CD4-positive, alpha-beta T cell treated with Interleukin-12 subunit alpha and Interleukin-12 subunit beta, for 1 hour (primary cell): ENCODE results near the gene RABEP2.
"Not testable (repeated sequence)": the region's sequence is repeated elsewhere in the genome, so short reads cannot be mapped to it uniquely, and the experiment has no call there.

Source experiments
- DNase-seq: peaks from one replicate; pipeline ENCODE4 v3.0.0-alpha.2; 2020

RABEP2 gene

DNA sequence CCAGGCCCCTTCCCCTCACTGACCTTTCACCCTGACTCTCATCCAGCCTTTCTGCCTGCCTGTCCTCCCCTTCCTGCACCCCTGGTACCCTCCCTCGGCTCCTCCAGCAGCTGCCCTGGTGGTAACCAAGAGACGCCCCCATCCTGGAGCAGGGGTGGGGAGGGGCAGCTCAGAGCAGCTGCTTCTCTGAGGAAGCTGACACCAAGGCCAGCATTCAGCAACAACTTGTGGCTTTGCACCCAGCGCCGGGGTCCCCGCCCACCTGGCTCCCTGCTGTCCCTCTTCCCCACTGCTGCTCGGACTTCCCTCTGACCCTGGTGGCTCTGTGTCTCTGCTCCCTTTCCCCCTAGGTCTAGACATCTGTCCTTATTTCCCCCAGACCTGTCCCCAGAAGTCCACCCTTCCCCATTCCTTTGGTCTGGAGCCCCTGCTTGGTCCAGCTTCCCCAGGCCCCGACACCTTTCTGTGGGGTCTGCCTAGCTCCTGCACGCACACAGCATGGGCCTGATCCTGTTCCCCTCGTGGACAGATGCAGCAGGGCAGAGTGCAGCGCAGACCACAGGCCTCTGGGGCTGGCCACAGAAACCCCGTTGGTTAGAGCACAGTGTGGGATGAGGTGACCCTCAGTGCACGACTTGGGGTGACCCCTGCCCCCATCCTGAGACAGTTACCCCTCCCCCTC lies 47.9 kb downstream of the RABEP2 start:
- no peak for DNase-seq

DNA sequence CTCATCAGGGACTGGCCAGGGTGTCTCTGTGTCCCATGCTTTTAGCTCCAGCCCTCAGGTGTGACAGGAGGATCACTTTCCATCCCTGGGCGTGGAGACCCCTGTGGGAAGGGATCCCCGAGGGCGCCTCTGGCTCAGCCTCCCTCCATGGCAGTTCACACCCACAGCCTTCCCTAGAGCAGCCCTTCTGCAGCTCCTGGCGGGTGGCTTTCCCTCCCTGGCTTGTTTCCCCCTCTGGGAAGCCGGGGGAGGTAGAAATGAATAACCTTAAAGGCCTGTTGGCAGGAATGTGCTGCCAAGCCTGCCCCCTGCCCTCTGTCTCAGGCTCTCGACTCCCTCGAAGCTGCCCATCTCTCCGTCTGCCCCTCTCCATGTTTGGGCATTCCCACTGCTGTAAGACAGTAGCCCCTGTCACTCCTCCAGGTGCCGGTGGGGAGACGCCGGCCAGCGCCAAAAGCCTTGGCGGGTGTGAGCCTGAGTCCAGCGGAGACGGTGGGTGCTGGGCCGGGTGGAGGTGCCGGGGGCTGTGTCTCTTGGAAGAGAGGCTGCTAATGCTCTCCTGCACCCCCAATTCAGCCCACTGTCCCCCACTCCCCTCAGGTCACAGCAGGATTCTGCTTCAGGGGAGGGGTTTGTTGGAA lies 48.9 kb downstream of the RABEP2 start:
- no peak for DNase-seq

DNA sequence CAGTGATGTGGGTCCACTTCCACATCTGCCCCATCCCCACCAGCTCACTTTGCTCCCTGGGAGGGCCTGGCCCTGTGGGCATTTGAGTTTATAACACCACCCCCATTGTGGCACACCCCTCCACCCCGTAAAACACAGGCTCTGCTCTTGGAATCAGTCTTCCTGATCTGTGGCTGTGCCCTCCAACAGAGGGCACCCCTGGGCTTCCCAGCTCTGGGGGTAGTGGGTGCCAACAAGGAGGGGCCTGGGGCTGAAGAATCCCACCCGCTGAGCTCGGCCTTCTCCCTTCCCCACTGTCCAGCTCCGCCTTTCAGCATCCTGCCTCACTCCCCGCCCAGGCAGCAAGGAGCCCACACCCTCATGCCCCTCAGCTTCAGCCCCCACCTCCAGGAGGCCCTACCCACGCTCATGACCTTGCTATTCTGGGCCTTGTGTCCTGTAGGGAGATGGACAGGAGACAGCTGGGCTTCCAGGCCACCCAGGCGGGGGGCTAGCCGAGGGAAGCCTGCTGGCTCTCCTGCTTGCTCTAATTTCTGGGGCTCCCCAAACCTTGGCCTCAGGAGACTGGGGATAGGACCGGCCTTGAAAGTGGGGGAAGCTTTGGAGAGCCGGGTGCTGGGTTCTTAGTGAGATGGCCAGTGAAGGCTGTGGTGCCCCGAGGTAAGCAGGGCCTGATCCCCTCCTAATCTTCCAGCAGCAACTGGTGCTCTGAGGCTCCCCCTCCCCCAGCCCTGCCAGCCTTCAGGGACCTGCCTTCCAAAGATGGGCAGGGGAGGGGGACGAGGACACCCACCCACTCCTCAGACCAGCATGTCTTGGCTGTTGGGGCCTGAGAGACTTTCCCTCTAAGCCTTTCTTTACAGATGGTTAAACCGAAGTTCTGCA lies 49.7 kb downstream of the RABEP2 start:
- no peak for DNase-seq

- DNase-seq = no peak
Observed at GRCh38 chr16:28874406-28874805, 50.6 kb downstream of the RABEP2 start.

GRCh38 chr16:28873543-28874201 lies 51.4 kb downstream of the RABEP2 start:
- peak; percentile 68 for DNase-seq

- DNase-seq = no peak
Observed at GRCh38 chr16:28872952-28873351, 52.1 kb downstream of the RABEP2 start.

GRCh38 chr16:28869201-28869600 lies 55.8 kb downstream of the RABEP2 start:
- DNase-seq = no peak

DNA sequence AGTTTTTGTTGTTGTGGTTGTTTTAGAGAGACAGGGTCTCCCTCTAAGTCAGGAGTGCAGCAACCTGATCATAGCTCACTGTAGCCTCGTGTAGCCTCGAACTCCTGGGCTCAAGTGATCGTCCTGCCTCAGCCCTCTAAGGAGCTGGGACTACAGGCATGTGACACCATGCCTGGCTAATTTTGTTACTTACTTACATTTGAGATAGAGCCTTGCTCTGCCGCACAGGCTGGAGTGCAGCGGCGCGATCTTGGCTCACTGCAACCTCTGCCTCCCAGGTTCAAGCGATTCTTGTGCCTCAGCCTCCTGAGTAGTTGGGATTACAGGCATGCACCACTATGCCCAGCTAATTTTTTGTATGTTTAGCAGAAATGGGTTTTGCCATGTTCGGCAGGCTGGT lies 57.4 kb downstream of the RABEP2 start:
- not testable (repeated sequence) for DNase-seq

- no peak for DNase-seq
Observed at GRCh38 chr16:28867241-28867640, 57.8 kb downstream of the RABEP2 start.

DNA sequence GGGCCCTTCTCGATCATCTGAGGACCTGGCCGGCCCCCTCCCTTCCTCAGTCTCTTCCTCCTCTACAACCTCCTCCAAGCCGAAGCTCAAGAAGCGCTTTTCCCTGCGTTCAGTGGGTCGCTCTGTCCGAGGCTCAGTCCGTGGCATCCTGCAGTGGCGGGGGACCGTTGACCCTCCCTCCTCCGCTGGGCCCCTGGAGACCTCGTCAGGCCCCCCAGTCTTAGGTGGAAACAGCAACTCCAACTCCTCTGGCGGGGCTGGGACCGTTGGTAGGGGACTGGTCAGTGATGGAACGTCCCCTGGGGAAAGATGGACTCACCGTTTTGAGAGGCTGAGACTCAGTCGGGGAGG lies 58.6 kb downstream of the RABEP2 start:
- DNase-seq = no peak

DNA sequence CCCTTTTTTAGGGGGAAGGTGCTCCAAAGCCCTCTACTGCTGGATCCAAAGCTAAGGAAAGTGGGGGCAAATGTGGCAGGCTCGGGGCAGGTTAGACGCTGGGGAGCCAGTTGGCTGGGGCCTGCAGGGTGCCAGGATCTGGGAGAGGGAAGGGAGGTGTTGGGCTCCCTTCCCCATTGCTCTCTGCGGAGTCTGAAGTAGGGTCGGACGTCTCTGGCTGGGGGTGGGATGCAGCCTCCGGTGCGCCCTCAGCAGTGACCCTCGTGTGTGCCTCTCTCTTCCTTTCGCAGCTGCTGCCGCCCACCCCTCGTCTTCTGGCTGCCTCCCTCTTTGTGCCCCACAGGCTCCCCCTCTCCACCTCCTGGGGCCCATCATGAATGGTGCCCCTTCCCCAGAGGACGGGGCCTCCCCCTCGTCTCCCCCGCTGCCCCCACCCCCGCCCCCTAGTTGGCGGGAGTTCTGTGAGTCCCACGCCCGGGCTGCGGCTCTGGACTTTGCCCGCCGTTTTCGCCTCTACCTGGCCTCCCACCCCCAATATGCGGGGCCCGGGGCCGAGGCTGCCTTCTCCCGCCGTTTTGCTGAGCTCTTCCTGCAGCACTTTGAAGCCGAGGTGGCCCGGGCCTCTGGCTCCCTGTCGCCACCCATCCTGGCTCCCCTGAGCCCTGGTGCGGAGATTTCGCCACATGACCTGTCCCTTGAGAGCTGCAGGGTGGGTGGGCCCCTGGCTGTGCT lies 59.1 kb downstream of the RABEP2 start:
- DNase-seq = no peak

- no peak for DNase-seq
Observed at GRCh38 chr16:28865001-28865688, 59.9 kb downstream of the RABEP2 start.

- peak; percentile 28 for DNase-seq
Observed at GRCh38 chr16:28863929-28864793, 60.9 kb downstream of the RABEP2 start.

DNA sequence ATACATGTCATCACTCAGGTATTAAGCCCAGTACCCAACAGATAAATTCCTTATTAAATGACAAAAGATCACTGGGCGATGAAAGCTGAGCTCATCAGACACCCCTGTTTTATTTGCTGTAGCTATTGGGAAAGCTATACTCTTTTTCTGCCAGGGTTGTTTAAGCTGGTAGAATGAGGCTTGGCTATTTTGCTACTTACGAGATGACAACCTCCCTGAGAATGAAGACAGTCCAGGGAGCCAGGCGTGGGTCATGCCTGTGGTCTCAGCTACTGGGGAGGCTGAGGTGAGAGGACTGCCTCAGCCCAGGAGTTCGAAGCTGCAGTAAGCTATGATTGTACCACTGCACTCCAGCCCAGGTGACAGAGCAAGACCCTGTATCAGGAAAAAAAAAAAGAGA lies 65.7 kb downstream of the RABEP2 start:
- DNase-seq = no peak

GRCh38 chr16:28858421-28858820 lies 66.6 kb downstream of the RABEP2 start:
- no peak for DNase-seq
